Transverse colon (tissue), 4 donors: ENCODE measurements around the gene BRF1.

ENCODE experiments used
- POLR2AphosphoS5 ChIP-seq, 3 donors: sonication (generic); formaldehyde crosslinking; IDR thresholded peaks; one replicate each; pipeline ENCODE4 v1.6.1; 2016; ENCODE audit warnings: antibody characterized with exemption in 3 of 3
- TF ChIP-seq, protein P1 (sequence below), 5 experiments: fragments of 200-600 bp in 3 of 5; fragments of 450-650 bp in 2 of 5; sonication (generic) in 3 of 5; IDR thresholded peaks; 1 replicate in 2 of 5; 2 replicates in 3 of 5; pipeline ENCODE4 v1.5.1; 2016 to 2017; ENCODE audit warnings: antibody characterized with exemption in 5 of 5, inconsistent platforms in 3 of 5, mild to moderate bottlenecking in 2 of 5, moderate library complexity in 1 of 5

DNA sequence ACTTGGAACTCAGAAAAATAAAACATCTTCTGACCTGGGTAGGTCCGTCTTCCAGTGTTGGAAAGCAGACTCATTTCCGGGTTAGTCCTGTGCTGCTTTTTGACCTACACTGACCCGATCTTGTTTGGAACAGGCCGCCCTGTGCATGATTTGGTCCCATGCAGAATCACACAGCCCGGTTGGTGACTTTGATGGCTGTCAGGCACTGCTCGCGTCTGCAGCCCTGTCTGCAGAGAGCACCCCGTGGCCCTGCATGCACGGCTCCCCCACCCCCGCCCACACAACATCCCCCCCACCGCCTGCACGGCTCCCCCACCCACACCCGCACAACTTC lies 45.4 kb upstream of the BRF1 start:
- TF ChIP-seq POLR2AphosphoS5 (IDR thresholded peaks at IDR 0.05), result no peak
- TF ChIP-seq, protein P1, sequence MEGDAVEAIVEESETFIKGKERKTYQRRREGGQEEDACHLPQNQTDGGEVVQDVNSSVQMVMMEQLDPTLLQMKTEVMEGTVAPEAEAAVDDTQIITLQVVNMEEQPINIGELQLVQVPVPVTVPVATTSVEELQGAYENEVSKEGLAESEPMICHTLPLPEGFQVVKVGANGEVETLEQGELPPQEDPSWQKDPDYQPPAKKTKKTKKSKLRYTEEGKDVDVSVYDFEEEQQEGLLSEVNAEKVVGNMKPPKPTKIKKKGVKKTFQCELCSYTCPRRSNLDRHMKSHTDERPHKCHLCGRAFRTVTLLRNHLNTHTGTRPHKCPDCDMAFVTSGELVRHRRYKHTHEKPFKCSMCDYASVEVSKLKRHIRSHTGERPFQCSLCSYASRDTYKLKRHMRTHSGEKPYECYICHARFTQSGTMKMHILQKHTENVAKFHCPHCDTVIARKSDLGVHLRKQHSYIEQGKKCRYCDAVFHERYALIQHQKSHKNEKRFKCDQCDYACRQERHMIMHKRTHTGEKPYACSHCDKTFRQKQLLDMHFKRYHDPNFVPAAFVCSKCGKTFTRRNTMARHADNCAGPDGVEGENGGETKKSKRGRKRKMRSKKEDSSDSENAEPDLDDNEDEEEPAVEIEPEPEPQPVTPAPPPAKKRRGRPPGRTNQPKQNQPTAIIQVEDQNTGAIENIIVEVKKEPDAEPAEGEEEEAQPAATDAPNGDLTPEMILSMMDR (IDR thresholded peaks at IDR 0.05), result no peak
